Measurements from ENCODE around the gene HIRA. TPM values are rescaled to one million over a fixed set of nuclear protein-coding genes. Genes with fewer than 3 reads are reported as not detected.

Gene HIRA
- total and polyA plus RNA-seq, 2 of the 8 experiments (the other 6 are each of a cell fraction or from before 2014, with no cell fraction given): 34.9 to 67.2 TPM

- Histone ChIP-seq H2BK20ac (ENCODE audit: low read length) (no peak overlapping the region), H3K9me3 (ENCODE audit: insufficient read depth in 2 of 2, low read depth in 1 of 2, low read length in 1 of 2) (no peaks in the 10 kb centered on the region), H3K9ac (replicated peaks in 1 of 4; ENCODE audit: extremely low read depth in 1 of 4, low read depth in 3 of 4, low read length in 3 of 4) (no peak overlapping the region), H3K4me1 (replicated peaks in 1 of 4; ENCODE audit: control insufficient read depth in 3 of 4, insufficient read depth in 4 of 4, low read length in 3 of 4) (no peaks in the 10 kb centered on the region), H3K18ac (ENCODE audit: extremely low read depth, low read length) (no peak overlapping the region), H3K4ac (replicated peaks; ENCODE audit: insufficient read length, low read depth, low read length) (no peak overlapping the region), H4K5ac (ENCODE audit: insufficient read length, low read depth, low read length) (no peak overlapping the region), H4K91ac (replicated peaks; ENCODE audit: insufficient read length, low read length) (no peak overlapping the region), H2BK5ac (ENCODE audit: low read depth, low read length) (no peak overlapping the region), H3K23ac (ENCODE audit: insufficient read length) (no peak overlapping the region), H4K8ac (ENCODE audit: extremely low read depth, insufficient read depth, low read length) (no peak overlapping the region), H3K27ac (ENCODE audit: low read depth, low read length) (no peak overlapping the region), H3K36me3 (ENCODE audit: control insufficient read depth in 2 of 4, insufficient read depth in 4 of 4, low read length in 3 of 4) (peaks cover 9 to 68% (median 40%) of the 10 kb centered on the region in 4 experiments), H2AK5ac (ENCODE audit: low read depth, low read length) (no peak overlapping the region), H3K27me3 (replicated peaks in 1 of 4; ENCODE audit: control insufficient read depth in 3 of 4, extremely low read depth in 1 of 4, insufficient read depth in 3 of 4, low read length in 3 of 4) (no peaks in the 10 kb centered on the region), H4K20me1 (replicated peaks in 1 of 2; ENCODE audit: control insufficient read depth in 1 of 2, insufficient read depth in 2 of 2, low read length in 2 of 2) (peaks cover 0 to 8% of the 10 kb centered on the region in 2 experiments), H3K23me2 (ENCODE audit: low read depth, low read length) (no peaks in the 10 kb centered on the region), H2AFZ (ENCODE audit: low read length) (no peak overlapping the region), H2BK120ac (replicated peaks; ENCODE audit: low read depth, low read length) (no peak overlapping the region), H2BK15ac (ENCODE audit: low read length) (no peak overlapping the region), H2BK12ac (ENCODE audit: low read depth, low read length) (no peak overlapping the region), H3K79me1 (ENCODE audit: low read depth, low read length) (no peaks in the 10 kb centered on the region; the same call in 1 of the 2 replicates), H3K4me3 (ENCODE audit: extremely low read depth in 1 of 4, insufficient read depth in 2 of 4, low read depth in 3 of 4, low read length in 4 of 4) (no peak overlapping the region), H3K79me2 (ENCODE audit: control insufficient read depth in 1 of 2, insufficient read depth in 2 of 2, low read length in 2 of 2) (no peaks in the 10 kb centered on the region), H3K4me2 (ENCODE audit: insufficient read depth in 1 of 2, low read depth in 2 of 2, low read length in 2 of 2) (no peak overlapping the region), H3K14ac (ENCODE audit: insufficient read length) (no peak overlapping the region), H3K56ac (replicated peaks; ENCODE audit: insufficient read length, low read depth, low read length) (no peak overlapping the region)
- ChIA-PET POLR2A (ENCODE audit: partially characterized antibody) (interaction anchor here (1.1 to 1.6 kb wide), 3 partner anchors 10 to 62 kb away, joined by 3 to 7 read pairs (median 4); partner anchors contain the start of gene CDC45), CTCF (ENCODE audit: partially characterized antibody) (interaction anchor here (1.3 to 4.7 kb wide), 2 partner anchors 18 to 176 kb away, joined by 4 to 19 read pairs; no protein-coding TSS in a partner anchor)
- TF ChIP-seq RXRA (IDR thresholded peaks at IDR 0.05; ENCODE audit: insufficient read depth, low read depth, low read length) (no peak), CHD1 (IDR thresholded peaks at IDR 0.05; ENCODE audit: low read depth, low read length) (no peak), TAF1 (IDR thresholded peaks at IDR 0.05; ENCODE audit: low read depth, low read length) (no peak), TAF7 (optimal IDR thresholded peaks at IDR 0.05; ENCODE audit: borderline replicate concordance, low read depth, low read length) (no peak), BACH1 (IDR thresholded peaks at IDR 0.05; ENCODE audit: low read length) (no peak), FOSL1 (IDR thresholded peaks at IDR 0.05; ENCODE audit: insufficient read depth, low read depth, low read length) (no peak), ATF2 (IDR thresholded peaks at IDR 0.05; ENCODE audit: low read length) (no peak)
- 86% methylated on average over 10 of the region's 10 CpGs; no CpG with 5 or more reads in 1 of the 2 experiments for WGBS, 2 experiments (ENCODE audit: extremely low coverage in 1 of 2, insufficient coverage in 1 of 2, insufficient read length in 1 of 2, insufficient replicate concordance in 2 of 2, low coverage in 1 of 2, low lambda C conversion rate in 2 of 2, missing lambda C conversion rate in 1 of 2)
- FAIRE-seq (no peak), DNase-seq (ENCODE audit: low read depth in 1 of 2, low spot score in 2 of 2) (no peak)
These were observed 25.0 kb upstream of the HIRA start for GRCh38 chr22:19456541-19456940.
